Stimulated activated CD4-positive, alpha-beta T cell treated with anti-CD3 and anti-CD28 coated beads, Interleukin-15, amount 100 ng/mL, for 48 hours (primary cell): Measurements from ENCODE around the gene NCF4.

Experiments used
- DNase-seq, 2 donors: peaks; one replicate each; pipeline ENCODE4 v3.0.0-alpha.2; 2020; ENCODE audit warnings: low read depth in 2 of 2

The NCF4 gene

GRCh38 chr22:36864454-36865215 is 3.8 kb downstream of the NCF4 start:
- DNase-seq = no peak

GRCh38 chr22:36865346-36865745 is 4.5 kb downstream of the NCF4 start:
- no peak for DNase-seq

GRCh38 chr22:36867695-36868094 is 6.9 kb downstream of the NCF4 start:
- no peak for DNase-seq

- no peak for DNase-seq
Measured at GRCh38 chr22:36868546-36869181, 7.9 kb downstream of the NCF4 start.

- no peak for DNase-seq
Measured at GRCh38 chr22:36870250-36870649, 9.4 kb downstream of the NCF4 start.

- no peak for DNase-seq
Measured at GRCh38 chr22:36871669-36872081, 10.9 kb downstream of the NCF4 start.

- DNase-seq = no peak
Measured at GRCh38 chr22:36872084-36872483, 11.3 kb downstream of the NCF4 start.

- DNase-seq = no peak
Measured at GRCh38 chr22:36872866-36873498, 12.2 kb downstream of the NCF4 start.

GRCh38 chr22:36873614-36874308 is 13.0 kb downstream of the NCF4 start:
- DNase-seq = peak; percentile 18 to 43

GRCh38 chr22:36874309-36874696 is 13.5 kb downstream of the NCF4 start:
- no peak for DNase-seq

- no peak for DNase-seq
Measured at GRCh38 chr22:36874736-36875135, 13.9 kb downstream of the NCF4 start.

- DNase-seq = no peak
Measured at GRCh38 chr22:36875741-36876140, 14.9 kb downstream of the NCF4 start.

GRCh38 chr22:36879775-36880174 is 19.0 kb downstream of the NCF4 start:
- DNase-seq = no peak

GRCh38 chr22:36881504-36882245 is 20.9 kb downstream of the NCF4 start:
- DNase-seq = no peak

- DNase-seq = no peak
Measured at GRCh38 chr22:36884349-36885158, 23.7 kb downstream of the NCF4 start.

- no peak for DNase-seq
Measured at GRCh38 chr22:36885474-36885873, 24.7 kb downstream of the NCF4 start.

- no peak for DNase-seq
Measured at GRCh38 chr22:36886016-36886415, 25.2 kb downstream of the NCF4 start.

- no peak for DNase-seq
Measured at GRCh38 chr22:36887162-36887561, 26.4 kb downstream of the NCF4 start.

- no peak for DNase-seq
Measured at GRCh38 chr22:36891646-36892045, 30.8 kb downstream of the NCF4 start.

GRCh38 chr22:36892292-36892691 is 31.5 kb downstream of the NCF4 start:
- no peak for DNase-seq

GRCh38 chr22:36893262-36893661 is 32.5 kb downstream of the NCF4 start:
- no peak for DNase-seq
